ENCODE data around the gene ASPHD2.

Gene ASPHD2

GRCh38 chr22:26453216-26453615 lies 24.2 kb downstream of the ASPHD2 start:
- no peak overlapping the region for H3K27ac ChIP-seq (replicated peaks)
- no peak for DNase-seq (ENCODE audit: low read depth in 1 of 2, low spot score in 1 of 2)
- H3K27me3 ChIP-seq (ENCODE audit: insufficient read depth, poor library complexity, severe bottlenecking): no peaks in the 10 kb centered on the region
- TF ChIP-seq POLR2AphosphoS5 (IDR thresholded peaks at IDR 0.05; ENCODE audit: low read depth) (no peak), GABPA (IDR thresholded peaks at IDR 0.05; ENCODE audit: low read depth) (no peak), SPI1 (IDR thresholded peaks at IDR 0.05; ENCODE audit: borderline replicate concordance, low read depth) (no peak), REST (IDR thresholded peaks at IDR 0.05; ENCODE audit: insufficient replicate concordance, low read depth) (no peak), CTCF (IDR thresholded peaks at IDR 0.05; ENCODE audit: insufficient read depth, low read length) (no peak)
- no peak overlapping the region for H3K4me3 ChIP-seq (replicated peaks; ENCODE audit: insufficient read depth, low read length)

- no peak for DNase-seq (ENCODE audit: low read depth in 1 of 2, low spot score in 1 of 2)
- H3K27ac ChIP-seq (replicated peaks): no peak overlapping the region
Observed at GRCh38 chr22:26453812-26454500, 24.9 kb downstream of the ASPHD2 start.

More at GRCh38 chr22:26453812-26454500, 24.9 kb downstream of the ASPHD2 start:
- no peaks in the 10 kb centered on the region for H3K27me3 ChIP-seq (ENCODE audit: insufficient read depth, poor library complexity, severe bottlenecking)
- H3K4me3 ChIP-seq (replicated peaks; ENCODE audit: insufficient read depth, low read length): no peak overlapping the region
- TF ChIP-seq CTCF (IDR thresholded peaks at IDR 0.05; ENCODE audit: insufficient read depth, low read length) (no peak), GABPA (IDR thresholded peaks at IDR 0.05; ENCODE audit: low read depth) (no peak), REST (IDR thresholded peaks at IDR 0.05; ENCODE audit: insufficient replicate concordance, low read depth) (no peak), POLR2AphosphoS5 (IDR thresholded peaks at IDR 0.05; ENCODE audit: low read depth) (no peak), SPI1 (IDR thresholded peaks at IDR 0.05; ENCODE audit: borderline replicate concordance, low read depth) (no peak)
